Hematopoietic multipotent progenitor cell treated with erythropoietin and hydrocortisone succinate and interleukin-3 and kit ligand, for 17 days (in vitro differentiated cells): ENCODE results near the gene CLIP2.
"Not testable (repeated sequence)": the region's sequence is repeated elsewhere in the genome, so short reads cannot be mapped to it uniquely, and the experiment has no call there.

Experiments used
- DNase-seq: peaks from one replicate; pipeline ENCODE4 v3.0.0-alpha.2; 2015; ENCODE audit warnings: low spot score

CLIP2 gene

DNA sequence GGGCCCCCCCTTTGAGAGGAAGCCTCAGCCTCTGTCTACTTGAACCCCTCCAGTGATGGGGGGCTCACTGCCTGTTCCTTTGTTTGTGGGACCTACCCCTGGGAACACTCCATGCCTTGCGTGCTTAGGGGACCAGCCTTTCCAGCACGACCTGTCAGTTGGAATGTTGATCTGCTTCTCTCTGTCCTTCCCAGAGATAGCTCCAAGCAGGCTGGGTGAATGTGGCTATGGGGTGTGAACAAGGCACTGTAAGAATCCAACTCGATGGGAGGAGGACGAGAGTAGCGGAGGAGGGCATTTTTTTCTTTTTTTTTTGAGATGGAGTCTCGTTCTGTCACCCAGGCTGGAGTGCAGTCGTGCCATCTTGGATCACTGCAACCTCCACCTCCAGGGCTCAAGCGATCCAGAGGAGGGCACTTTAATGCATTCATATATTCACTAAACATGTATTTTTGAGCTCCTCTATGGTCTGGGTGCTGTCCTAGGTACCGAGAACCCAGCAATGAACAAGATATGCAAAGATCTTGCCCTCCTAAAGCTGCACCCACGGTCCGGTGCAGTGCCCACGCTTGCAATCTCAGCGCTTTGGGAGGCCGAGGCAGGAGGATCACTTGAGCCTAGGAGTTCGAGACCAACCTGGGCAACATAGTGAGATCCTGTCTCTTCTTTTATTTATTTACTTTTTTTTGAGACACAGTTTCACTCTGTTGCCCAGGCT is 8.5 kb downstream of the CLIP2 start:
- no peak for DNase-seq

DNA sequence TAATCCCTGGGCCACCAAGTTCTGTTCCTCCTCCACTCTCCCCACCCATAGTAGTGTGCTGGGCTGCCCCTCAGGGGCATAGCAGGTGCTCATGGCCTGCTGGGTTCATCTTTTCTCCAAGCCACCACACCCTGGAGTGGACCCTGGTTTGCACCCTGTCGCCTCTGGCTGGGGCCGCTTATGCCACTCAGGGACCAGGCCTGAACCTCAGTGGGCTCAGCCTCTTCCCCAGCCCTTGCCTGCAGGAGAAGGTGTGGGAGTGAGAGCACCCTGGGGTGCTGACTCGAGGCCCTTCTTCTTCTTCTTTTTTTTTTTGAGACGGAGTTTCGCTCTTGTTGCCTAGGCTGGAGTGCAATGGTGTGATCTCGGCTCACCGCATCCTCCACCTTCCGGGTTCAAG is 10.2 kb downstream of the CLIP2 start:
- DNase-seq, result no peak

DNA sequence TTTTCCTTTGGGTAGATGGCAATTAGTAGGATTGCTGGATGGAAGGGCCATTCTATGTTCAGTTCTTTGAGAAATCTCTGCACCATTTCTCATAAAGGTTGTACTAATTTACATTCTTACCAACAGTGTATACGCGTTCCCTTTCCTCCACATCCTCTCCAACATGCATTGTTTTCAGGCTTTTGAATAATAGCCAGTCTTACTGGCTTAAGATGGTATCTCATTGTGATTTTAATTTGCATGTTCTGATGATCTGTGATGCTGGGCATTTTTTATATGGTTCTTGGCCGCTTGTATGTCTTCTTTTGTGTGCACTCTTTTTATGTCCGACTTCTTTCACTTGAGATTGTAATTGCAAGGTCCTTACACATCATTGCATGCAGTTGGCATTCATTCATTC is 11.7 kb downstream of the CLIP2 start:
- no peak for DNase-seq

DNA sequence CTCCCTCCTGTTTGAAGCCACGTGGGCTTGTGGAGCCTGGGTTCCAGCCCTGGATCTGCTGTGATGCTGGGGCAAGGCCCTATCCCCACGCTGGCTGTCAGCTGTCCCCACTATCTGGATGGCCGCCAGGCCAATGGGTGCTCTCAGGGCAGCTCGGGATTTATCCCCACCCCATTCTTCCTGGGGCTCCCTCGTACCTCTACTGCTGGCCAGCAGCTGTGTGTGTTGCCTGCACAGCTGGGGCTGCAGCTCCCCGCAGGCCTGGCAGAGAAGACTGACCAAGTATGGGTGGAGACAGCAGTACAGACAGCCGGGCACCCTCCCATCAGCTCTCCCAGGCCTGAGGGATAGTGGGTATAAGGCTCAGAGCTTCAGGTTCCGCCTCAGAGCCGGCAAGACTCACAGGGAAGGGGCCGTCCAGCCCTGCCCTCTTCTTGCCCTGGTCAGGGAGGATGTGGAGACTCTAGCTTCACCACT is 13.6 kb downstream of the CLIP2 start:
- no peak for DNase-seq

DNA sequence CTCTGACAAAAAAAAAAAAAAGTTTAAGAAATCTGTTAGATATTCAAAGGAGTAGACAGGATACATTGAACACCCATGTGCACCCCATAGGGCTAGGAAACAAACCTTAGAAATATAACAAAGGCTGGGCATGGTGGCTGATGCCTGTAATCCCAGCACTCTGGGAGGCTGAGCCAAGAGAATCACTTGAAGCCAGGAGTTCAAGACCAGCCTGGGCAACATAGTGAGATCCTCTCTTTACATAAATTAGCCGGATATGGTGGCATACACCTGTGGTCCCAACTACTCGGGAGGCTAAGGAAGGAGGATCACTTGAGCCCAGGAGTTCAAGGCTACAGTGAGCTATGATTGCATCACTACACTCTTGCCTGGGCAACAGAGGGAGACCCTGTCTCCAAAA is 15.3 kb downstream of the CLIP2 start:
- DNase-seq, result no peak

DNA sequence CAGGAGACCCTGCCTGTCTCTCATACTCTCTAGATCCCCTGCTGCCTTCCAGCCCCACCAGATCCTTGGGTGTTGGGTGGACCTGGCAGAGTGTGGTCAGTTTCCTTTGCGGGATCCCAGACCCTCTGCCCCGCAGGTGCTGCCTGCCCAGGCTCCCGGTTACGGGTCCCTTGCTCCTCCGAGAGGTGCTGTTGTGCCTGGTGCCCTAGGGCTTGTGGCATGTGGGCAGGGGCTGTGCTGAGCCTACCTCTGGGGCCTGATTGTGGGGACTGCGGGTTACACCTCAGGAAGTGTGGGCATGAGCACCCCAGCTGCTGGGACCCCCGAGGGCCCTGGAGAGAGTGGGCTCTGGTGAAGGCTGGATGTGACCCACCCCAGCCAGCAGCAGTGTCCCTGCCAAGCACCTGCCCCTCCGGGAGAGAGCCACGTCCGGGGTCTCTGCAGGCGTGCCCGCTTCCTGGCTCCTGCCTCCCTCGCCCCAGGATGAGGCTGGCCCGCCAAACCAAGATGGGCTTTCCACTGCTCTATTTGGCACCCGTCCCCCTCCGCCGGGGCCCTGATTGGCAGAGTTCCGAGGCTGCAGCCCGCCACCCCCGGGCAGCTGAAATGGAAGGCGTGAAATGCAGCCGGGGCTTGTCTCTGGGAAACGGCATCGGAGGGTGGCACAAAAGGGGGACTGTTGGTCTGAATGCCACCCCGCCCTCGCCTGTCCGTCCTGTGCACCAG is 17.0 kb downstream of the CLIP2 start:
- DNase-seq, result no peak

DNA sequence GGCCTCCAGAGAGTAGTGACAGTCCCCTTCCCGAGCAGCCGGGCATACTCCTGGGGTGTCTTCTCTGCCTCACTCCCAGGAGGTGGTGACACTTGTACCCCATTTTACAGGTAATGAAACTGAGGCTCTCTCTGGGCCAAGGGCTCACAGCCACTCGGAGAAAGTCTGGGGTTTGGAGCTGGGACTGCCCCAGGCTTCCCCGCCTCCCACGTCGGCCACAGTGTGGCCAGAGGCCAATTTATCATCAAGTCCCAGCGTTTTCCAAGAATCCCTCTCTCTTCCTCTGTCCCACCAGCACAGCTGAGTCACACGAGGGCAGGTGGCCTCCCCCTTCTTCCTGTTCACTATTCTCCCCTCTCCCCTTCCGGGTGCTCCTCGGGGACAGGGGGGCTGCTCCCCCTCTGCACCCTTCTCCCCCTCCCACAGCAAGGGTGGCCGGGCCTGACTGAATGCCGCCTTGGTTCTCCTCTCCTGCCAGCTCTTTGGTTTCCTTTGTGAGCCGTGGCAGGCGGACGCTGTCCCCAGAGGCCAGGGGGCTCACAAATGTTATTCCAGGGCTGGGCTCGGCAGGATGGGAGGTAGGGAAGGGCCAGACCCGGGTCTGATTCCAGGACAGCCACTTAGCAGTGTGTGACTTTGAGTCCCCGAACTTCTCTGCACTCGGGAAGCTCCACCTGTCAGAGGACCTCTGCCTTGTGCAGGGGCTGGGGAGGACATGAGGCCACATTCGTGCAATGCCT is 17.7 kb downstream of the CLIP2 start:
- no peak for DNase-seq

DNA sequence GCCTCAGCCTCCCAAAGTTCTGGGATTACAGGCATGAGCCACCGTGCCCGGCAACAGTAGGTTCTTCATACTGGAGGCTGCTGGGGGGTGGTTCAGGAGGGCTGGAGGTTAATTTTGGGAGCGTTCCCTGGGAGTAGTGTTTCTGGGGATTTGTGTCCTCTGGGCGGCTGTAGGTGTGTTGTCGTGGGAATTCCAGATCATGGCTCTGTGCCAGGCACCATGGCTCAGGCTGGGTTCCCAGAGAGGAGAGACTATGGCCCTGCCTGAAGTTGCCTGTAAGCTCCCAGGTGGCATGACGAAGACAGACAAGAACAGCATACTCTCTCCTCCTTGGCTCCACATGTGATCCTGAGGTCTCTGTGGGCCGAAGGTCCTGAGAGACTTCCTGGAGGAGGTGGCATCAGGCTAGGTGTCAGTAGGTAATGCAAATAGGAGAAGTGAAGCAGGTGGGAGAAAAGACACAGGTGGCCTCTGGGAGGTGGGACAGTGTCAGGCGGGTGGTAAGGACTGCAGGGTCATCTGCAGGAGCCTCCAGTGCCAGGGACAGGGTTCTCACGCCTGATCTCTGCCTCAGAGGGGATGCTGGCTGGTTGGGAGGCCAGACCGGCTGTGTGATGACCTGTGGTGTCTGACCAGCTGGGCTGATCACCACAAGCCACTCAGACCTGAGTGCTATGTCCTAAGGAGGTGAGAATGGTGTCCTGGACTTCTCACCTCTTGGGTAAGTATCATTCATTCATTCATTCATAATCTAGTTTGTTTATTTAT is 18.7 kb downstream of the CLIP2 start:
- DNase-seq, result no peak

DNA sequence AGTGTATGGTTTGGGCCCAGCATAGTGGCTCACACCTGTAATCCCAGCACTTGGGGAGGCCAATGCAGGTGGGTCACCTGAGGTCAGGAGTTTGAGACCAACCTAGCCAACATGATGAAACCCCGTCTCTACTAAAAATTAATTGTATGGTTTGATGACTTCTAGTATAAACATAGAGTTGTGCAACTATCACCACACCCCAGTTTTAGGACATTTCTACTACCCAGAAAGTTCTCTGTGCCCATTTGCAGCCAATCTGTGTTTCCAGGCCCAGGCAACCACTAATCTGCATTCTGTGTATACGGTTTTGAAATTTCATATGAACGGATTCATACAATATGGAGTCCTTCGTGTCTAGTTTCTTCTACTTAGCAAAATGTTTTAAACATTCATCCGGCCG is 20.0 kb downstream of the CLIP2 start:
- DNase-seq, result no peak

DNA sequence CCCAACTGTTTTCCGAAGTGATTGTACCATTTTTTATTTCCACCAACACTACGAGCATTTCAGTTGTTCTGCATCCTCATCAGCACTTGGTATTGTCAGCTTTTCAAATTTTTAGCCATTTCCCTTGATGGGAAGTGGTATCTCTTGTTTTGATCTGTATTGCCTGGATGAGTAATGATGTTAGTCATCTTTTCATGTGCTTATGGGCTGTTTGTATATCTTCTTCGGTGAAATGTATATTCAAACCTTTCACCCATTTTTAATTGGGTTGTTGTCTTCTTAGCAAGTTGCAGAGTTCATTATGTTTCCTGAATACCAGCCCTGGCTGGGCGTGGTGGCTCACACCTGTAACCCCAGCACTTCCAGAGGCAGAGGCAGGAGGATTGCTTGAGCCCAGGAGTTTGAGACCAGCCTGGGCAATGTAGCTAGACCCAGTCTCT is 22.1 kb downstream of the CLIP2 start:
- no peak for DNase-seq

DNA sequence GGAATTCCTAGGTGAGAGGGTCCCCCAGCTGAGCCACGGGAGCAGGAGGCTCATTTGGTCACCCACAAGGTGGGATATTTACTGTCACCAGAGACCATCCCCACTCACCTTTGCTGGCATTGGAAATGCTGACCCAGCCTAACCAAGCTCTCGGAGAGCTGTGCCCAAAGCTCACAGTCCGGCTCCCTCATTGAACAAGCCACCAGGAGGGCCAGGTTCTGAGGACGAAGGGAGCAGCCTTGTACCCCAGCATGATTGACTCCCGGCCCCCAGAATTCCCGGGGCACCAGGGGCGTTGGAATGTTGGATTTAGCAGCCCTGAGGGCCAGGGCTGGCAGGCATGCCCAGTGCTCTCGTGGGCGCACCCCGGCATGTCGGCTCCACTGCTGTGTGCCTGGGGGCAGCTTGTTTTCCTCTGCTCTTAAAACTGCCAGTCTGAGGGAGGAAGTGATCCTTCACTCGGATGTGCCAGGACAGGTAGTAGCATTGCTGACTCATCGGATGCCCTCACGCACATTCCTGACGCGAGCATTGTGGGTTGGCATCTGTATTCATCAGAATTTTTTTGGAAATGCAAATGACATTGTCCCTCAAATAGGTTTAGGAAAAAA is 23.3 kb downstream of the CLIP2 start:
- no peak for DNase-seq

DNA sequence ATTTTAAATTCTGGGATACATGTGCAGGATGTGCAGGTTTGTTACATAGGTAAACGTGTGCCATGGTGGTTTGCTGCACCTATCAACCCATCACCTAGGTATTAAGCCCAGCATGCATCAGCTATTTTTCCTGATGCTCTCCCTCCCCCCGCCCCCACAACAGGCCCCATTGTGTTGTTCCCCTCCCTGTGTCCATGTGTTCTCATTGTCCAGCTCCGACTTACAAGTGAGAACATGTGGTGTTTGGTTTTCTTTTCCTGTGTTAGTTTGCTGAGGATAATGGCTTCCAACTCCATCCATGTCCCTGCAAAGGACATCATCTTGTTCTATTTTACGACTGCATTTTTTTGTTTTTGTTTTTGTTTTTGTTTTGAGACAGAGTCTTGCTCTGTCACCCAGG is 26.7 kb downstream of the CLIP2 start:
- not testable (repeated sequence) for DNase-seq

DNA sequence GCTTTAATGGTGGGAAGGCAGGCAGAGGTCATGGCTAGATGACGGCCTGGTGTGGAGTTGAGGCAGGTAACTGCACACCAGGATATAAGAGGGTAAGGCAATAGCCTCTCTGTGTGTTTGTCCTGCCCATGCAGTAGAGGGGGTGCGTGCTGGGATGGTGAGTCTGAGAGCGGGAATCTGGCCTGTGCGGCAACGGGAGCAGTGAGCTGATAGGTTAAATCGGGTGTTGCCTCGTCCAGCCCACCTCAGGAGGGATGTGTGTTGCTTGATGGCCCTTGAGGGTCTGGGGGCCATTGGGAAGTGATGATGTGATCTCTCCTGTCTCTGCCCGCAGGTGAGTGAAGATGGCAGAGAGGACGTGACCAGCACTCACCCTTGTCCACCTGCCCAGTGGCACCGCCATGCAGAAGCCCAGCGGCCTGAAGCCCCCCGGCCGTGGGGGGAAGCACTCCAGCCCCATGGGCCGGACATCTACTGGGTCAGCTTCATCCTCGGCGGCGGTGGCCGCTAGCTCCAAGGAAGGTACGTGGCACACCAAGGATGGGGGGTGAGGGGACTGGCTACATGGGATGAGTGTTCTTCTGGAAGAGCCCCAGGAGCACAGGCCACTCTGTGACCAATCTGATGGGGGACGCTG is 28.1 kb downstream of the CLIP2 start:
- no peak for DNase-seq

DNA sequence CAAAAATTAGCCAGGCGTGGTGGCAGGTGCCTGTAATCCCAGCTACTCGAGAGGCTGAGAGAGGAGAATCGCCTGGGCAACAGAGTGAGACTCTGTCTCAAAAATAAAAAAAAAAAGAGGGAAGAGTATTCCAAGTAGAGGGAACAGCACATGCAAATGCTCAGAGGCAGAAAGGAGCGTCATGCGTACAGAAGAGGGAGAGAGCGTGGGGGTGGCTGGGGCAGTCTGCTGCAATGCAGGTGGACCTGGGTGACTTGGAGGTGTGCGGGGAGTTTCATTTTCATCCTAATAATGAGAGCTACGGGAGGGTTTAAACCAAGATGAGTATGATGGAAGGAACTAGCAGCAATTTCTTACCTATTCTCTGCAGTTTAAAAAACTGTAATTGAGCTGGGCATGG is 28.8 kb downstream of the CLIP2 start:
- no peak for DNase-seq

DNA sequence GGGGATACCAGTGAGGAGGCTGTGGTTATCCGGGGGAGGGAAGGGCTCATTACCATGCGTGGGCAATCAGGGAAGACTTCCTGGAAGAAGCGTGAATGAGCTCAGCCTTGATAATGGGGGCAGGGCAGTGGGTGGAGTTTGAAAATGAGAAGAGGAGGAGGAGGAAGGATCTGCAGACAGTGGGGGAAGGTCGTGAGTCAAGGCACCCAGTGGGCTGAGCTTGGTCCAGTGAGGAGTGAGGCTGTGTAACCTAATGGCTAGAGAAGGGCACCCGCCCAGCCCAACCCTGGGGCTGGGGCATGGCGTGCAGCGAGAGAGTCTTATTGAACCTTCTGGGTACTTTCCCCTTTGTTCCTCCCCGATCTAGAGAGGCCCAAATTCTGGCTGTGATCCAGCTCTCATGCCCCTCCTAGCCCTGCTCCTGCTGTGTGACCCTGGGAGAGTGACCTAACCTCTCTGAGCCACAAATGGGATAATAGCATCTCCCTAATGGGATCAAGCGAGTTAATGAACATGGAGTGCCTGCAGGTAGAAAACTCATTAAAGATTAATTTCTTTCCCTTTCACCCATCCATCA is 31.5 kb downstream of the CLIP2 start:
- DNase-seq, result no peak

DNA sequence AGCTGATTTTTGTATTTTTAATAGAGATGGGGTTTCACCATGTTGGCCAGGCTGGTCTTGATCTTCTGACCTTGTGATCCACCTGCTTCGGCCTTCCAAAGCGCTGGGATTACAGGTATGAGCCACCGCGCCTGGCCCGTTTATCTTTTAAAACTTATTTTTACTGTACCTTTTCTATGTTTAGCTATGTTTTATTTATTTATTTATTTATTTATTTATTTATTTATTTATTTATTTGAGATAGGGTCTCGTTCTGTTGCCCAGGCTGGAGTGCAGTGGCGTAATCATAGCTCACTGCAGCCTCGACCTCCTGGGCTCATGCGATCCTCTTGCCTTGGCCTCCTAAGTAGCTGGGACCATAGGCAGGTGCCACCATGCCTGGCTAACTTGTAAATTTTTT is 33.7 kb downstream of the CLIP2 start:
- not testable (repeated sequence) for DNase-seq

DNA sequence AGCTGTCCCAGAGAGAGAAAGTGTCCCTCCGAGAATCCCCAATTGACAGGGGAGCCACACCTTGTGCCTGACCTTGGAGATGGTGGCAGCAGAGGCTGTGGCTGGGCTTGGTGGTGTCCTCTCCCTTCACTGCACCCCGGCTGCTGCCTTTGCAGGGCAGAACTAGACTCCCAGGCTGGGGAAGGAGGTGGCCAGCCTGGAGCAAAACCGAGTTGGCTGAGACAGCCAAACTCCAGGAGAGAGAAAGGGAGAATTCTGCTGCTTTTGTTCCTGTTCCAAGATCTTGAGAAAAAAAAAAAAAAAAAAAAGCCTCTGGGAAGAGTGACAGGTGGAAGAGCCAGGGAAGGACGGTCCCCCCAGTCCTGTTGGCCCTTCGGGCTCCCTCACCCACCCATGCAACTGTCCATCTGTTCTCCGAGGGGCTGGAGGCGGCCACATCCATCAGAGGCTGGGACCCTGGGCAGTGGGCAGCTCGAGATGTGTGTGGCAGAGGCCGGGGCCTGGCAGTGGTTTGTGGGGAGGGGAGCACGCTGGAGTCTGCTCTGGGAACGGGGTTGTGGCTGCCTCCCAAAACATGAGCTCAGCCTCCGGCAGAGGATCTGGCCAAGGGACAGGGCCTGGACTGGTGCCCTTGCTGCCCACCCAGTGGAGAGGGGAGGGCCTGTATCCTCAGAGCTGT is 35.5 kb downstream of the CLIP2 start:
- DNase-seq, result no peak

DNA sequence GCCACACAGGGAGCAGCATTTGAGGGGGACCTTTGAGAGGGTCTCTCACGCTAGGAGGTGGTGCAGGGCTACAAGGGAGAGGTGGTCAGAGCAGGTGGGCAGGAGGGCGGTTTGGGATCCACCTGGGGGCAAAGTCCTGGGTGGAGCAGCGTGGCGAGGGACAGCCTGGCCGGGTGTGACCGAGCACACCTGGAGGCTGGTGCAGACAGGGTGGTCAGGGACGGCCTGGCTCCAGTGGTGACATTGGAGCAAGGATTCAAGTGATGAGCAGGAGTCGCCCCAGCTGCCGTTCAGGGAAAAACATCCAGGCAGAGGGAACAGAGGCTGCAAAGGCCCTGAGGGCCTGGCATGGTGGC is 36.0 kb downstream of the CLIP2 start:
- no peak for DNase-seq

DNA sequence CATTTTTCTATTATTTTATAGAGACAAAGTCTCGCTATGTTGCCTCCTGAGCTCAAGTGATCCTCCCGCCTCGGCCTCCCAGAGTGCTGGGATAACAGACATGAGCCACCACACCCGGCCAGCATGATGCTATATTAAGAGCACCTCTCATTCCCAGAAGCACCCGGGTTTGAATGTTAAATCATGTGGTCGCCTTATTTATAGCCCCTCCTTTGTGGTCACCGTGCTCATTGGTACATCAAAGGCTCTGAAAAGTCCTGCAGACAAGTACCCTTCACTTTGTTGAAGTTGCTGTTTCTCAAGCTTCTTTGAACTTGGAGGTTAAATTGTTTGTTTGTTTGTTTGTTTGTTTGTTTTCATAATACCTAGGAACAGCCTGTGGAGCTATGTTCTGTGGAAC is 40.0 kb downstream of the CLIP2 start:
- DNase-seq, result no peak

DNA sequence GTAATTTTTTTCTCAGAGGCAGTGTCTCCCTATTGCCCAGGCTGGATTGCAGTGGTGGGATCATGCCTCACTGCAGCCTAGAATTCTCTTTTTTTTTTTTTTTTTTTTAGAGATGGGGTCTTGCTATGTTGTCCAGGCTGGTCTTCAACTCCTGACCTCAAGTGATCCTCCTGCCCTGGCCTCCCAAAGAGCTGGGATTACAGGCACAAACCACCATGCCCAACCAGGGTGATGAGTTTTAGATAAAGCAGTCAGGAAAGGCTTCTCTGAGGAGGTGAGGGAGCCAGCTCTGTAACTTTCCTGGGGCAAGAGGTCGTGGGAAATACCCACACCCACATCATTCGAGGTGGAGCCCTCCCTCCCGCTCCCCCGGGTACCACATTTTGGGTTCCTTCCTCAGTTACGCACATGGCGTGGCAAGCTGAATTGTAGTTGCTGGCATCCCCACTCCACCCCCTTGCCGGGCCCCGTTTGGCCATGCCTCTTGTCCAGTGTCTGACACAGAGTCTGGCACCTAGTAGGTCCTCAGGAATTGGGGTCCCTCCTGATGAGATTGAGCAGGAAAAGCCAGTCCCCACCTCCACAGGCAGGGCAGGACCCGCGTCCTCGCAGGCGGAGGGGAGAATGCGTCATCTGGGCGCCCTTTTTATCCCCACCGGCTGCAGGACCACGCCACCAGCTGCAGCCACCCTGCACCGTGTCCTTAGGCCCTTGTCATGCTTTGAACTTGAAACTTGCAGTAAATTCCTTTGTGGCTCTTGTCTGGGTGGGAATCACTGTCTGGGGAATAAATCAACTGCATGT is 43.4 kb downstream of the CLIP2 start:
- no peak for DNase-seq
